K562 (cell line): ENCODE measurements around the gene HSPA1L. TPM values are rescaled to one million over a fixed set of nuclear protein-coding genes. Genes with fewer than 3 reads are reported as not detected.

Experiments used
- ARID1B ChIP-seq: fragments of 450-650 bp; IDR thresholded peaks from 2 replicates; pipeline ENCODE4 v1.6.1; 2016; ENCODE audit warnings: antibody characterized with exemption, mild to moderate bottlenecking, inconsistent platforms
- ASH1L ChIP-seq: fragments of 450-650 bp; IDR thresholded peaks from 2 replicates; pipeline ENCODE4 v1.6.1; 2018; ENCODE audit warnings: borderline replicate concordance, mild to moderate bottlenecking, low read depth; ENCODE audit not compliant: partially characterized antibody
- CREB3 ChIP-seq: fragments of 450-650 bp; conservative IDR thresholded peaks from 2 replicates; pipeline ENCODE4 v1.6.1; 2016; ENCODE audit warnings: missing genetic modification characterization, low read depth, mild to moderate bottlenecking, missing compliant biosample characterization, moderate library complexity
- EP400 ChIP-seq: fragments of 450-650 bp; IDR thresholded peaks from 2 replicates; pipeline ENCODE4 v1.6.1; 2017; ENCODE audit warnings: antibody characterized with exemption, mild to moderate bottlenecking, moderate library complexity
- FOXJ2 ChIP-seq: fragments of 200-800 bp; sonication (Bioruptor generic); IDR thresholded peaks from 2 replicates; pipeline ENCODE4 v1.6.1; 2016; ENCODE audit warnings: missing genetic modification characterization, missing compliant biosample characterization
- HNRNPK ChIP-seq: fragments of 200-400 bp; formaldehyde crosslinking; IDR thresholded peaks from one replicate; pipeline ENCODE4 v1.6.1; 2018; ENCODE audit warnings: mild to moderate bottlenecking, low read depth, low read length; ENCODE audit not compliant: poor library complexity, severe bottlenecking
- IRF1 ChIP-seq: sonication (generic); formaldehyde crosslinking; IDR thresholded peaks from 2 replicates; pipeline ENCODE4 v1.8.0; 2022; ENCODE audit warnings: missing genetic modification reagents, mild to moderate bottlenecking, borderline replicate concordance
- NCOA4 ChIP-seq: fragments of 450-650 bp; IDR thresholded peaks from 2 replicates; pipeline ENCODE4 v1.6.1; 2018; ENCODE audit warnings: mild to moderate bottlenecking; ENCODE audit not compliant: partially characterized antibody
- PHF20 ChIP-seq: fragments of 450-650 bp; IDR thresholded peaks from 2 replicates; pipeline ENCODE4 v1.6.1; 2018; ENCODE audit not compliant: partially characterized antibody
- PREB ChIP-seq: sonication (generic); formaldehyde crosslinking; IDR thresholded peaks from 2 replicates; pipeline ENCODE4 v1.8.1; 2023; ENCODE audit warnings: mild to moderate bottlenecking, missing genetic modification reagents
- RBM25 ChIP-seq: fragments of 200-400 bp; formaldehyde crosslinking; IDR thresholded peaks from 2 replicates; pipeline ENCODE4 v1.6.1; 2018; ENCODE audit warnings: low read length, low read depth, moderate library complexity; ENCODE audit not compliant: severe bottlenecking
- ZBTB7A ChIP-seq: IDR thresholded peaks from 2 replicates; pipeline ENCODE4 v1.6.1; 2011; ENCODE audit warnings: low read depth, mild to moderate bottlenecking, low read length, moderate library complexity, borderline replicate concordance; ENCODE audit not compliant: control insufficient read depth
- ZKSCAN8 ChIP-seq: fragments of 200-800 bp; sonication (Bioruptor generic); IDR thresholded peaks from 2 replicates; pipeline ENCODE4 v1.6.1; 2016; ENCODE audit warnings: missing genetic modification characterization, missing compliant biosample characterization
- ZNF174 ChIP-seq: fragments of 250-450 bp; sonication (Bioruptor Pico); IDR thresholded peaks from 2 replicates; pipeline ENCODE4 v1.4.0; 2020; ENCODE audit warnings: mild to moderate bottlenecking
- ZNF23 ChIP-seq: fragments of 250-450 bp; sonication (Bioruptor Pico); IDR thresholded peaks from 2 replicates; pipeline ENCODE4 v1.4.0; 2020; ENCODE audit warnings: mild to moderate bottlenecking
- ZNF282 ChIP-seq: sonication (generic); formaldehyde crosslinking; IDR thresholded peaks from 2 replicates; pipeline ENCODE4 v1.8.1; 2023; ENCODE audit warnings: missing genetic modification reagents
- ZNF584 ChIP-seq: fragments of 200-800 bp; sonication (Bioruptor generic); IDR thresholded peaks from 2 replicates; pipeline ENCODE4 v1.6.1; 2016; ENCODE audit warnings: low read depth, mild to moderate bottlenecking, missing genetic modification characterization, missing compliant biosample characterization
- ZNF830 ChIP-seq: fragments of 250-450 bp; sonication (Bioruptor Pico); IDR thresholded peaks from 2 replicates; pipeline ENCODE4 v1.5.0; 2021; ENCODE audit warnings: mild to moderate bottlenecking
- polyA plus RNA-seq, 8 experiments: library from polyadenylated mRNA; depleted of rRNA in 4 of 8; stranded (reverse) in 5 of 8; unstranded in 3 of 8; fragments of >200 nt; fragmentation: Nextera tagmentation in 2 of 8; fragmentation: Illumina TruSeq in 1 of 8; extraction: Ambion mirVana in 2 of 8; extraction: Trizol in 1 of 8; gene quantifications; 2 replicates each; pipeline versions ENCODE4 v1.2.1 to v1.2.3, GENCODE V29; 2011 to 2014; ENCODE audit warnings: inconsistent platforms in 1 of 8, missing spikeins in 1 of 8
- total RNA-seq, 7 experiments: library from RNA; depleted of rRNA in 6 of 7; stranded (reverse); fragments of >200 nt in 6 of 7; fragmentation: Illumina TruSeq in 2 of 7; extraction: Trizol in 2 of 7; gene quantifications; 2 replicates each; pipeline versions ENCODE4 v1.2.1 to v1.2.3, GENCODE V29; 2011 to 2021; ENCODE audit warnings: low replicate concordance in 1 of 7
- TF ChIP-seq, protein P1 (sequence below), 3 experiments: IDR thresholded peaks in 2 of 3; conservative IDR thresholded peaks in 1 of 3; 2 replicates each; pipeline ENCODE4 v1.5.1; 2011 to 2012; ENCODE audit warnings: low read length in 3 of 3, mild to moderate bottlenecking in 3 of 3, control low read depth in 2 of 3, improper control_type of control experiment in 1 of 3, inconsistent platforms in 1 of 3, low read depth in 1 of 3, mixed read lengths in 1 of 3, moderate library complexity in 1 of 3; ENCODE audit not compliant: insufficient read depth in 2 of 3
- TF ChIP-seq, protein P2 (sequence below): fragments of 450-650 bp; IDR thresholded peaks from 2 replicates; pipeline ENCODE4 v1.6.1; 2016; ENCODE audit warnings: missing biosample characterization, missing genetic modification characterization

Gene HSPA1L
- total and polyA plus RNA-seq, 9 of the 15 experiments (the other 6 are each of a cell fraction or from before 2014, with no cell fraction given) = 0.14 to 2.1 (median 1.3) TPM

- TF ChIP-seq ASH1L (no peak), HNRNPK (no peak), EP400 (no peak), IRF1 (CRISPR knock-in tag) (peak; percentile 54; the same call in 1 of the 2 replicates), ZNF584 (CRISPR knock-in tag) (peak; percentile 55; the same call in 1 of the 2 replicates), CREB3 (tag) (peak; percentile 78; the same call in 1 of the 2 replicates), ZNF282 (no peak), ZNF830 (CRISPR knock-in tag) (0 out of 2 replicates have a peak, but pooled peaks have one; percentile 1), ZNF23 (no peak), ZKSCAN8 (no peak), ZNF174 (CRISPR knock-in tag) (no peak), ARID1B (no peak), PHF20 (no peak), NCOA4 (no peak), FOXJ2 (tag) (0 out of 2 replicates have a peak, but pooled peaks have one; percentile 45), RBM25 (no peak), ZBTB7A (no peak), PREB (CRISPR knock-in tag) (no peak)
- TF ChIP-seq, protein P1, sequence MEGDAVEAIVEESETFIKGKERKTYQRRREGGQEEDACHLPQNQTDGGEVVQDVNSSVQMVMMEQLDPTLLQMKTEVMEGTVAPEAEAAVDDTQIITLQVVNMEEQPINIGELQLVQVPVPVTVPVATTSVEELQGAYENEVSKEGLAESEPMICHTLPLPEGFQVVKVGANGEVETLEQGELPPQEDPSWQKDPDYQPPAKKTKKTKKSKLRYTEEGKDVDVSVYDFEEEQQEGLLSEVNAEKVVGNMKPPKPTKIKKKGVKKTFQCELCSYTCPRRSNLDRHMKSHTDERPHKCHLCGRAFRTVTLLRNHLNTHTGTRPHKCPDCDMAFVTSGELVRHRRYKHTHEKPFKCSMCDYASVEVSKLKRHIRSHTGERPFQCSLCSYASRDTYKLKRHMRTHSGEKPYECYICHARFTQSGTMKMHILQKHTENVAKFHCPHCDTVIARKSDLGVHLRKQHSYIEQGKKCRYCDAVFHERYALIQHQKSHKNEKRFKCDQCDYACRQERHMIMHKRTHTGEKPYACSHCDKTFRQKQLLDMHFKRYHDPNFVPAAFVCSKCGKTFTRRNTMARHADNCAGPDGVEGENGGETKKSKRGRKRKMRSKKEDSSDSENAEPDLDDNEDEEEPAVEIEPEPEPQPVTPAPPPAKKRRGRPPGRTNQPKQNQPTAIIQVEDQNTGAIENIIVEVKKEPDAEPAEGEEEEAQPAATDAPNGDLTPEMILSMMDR (IDR thresholded peaks at IDR 0.05 in 2 of 3, conservative IDR thresholded peaks at IDR 0.05 in 1 of 3; ENCODE audit: insufficient read depth in 2 of 3, low read depth in 1 of 3, low read length in 3 of 3) = no peak
- TF ChIP-seq, protein P2, sequence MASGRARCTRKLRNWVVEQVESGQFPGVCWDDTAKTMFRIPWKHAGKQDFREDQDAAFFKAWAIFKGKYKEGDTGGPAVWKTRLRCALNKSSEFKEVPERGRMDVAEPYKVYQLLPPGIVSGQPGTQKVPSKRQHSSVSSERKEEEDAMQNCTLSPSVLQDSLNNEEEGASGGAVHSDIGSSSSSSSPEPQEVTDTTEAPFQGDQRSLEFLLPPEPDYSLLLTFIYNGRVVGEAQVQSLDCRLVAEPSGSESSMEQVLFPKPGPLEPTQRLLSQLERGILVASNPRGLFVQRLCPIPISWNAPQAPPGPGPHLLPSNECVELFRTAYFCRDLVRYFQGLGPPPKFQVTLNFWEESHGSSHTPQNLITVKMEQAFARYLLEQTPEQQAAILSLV (tag) = no peak; the same call in 1 of the 2 replicates
Observed at GRCh38 chr6:31813465-31813849, 1.6 kb downstream of the HSPA1L start (continued).
